ENCODE measurements around the gene AUTS2. TPM values are rescaled to one million over a fixed set of nuclear protein-coding genes. Genes with fewer than 3 reads are reported as not detected.

The AUTS2 gene
- total and polyA plus RNA-seq, 9 of the 15 experiments (the other 6 are each of a cell fraction or from before 2014, with no cell fraction given), result 0.58 TPM; not detected in 8

DNA sequence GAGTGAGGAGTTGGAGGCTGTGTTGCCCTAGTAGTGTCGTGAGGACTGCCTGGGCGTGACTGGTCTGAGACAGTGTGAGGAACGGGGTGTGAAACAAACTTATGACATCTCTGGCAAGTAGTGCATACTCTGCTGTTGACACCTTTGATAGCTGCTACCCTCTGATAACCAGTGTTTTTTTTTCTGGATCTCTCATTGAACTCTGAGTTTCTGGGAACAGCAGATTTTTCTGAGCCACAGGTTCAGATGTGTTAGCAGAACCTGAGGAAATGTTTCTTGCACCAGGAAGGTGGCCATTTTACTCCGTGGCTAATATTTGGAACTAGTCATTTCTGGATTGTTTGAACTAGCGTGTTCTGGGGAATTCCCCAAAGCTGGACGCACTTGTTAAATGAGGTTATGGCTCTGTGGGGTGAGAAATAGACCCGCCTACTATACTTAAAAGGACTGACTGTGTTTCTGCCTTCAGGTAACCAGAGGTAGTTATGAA is 52.9 kb downstream of the AUTS2 start (continued):
- TF ChIP-seq ZNF609 (CRISPR knock-in tag; IDR thresholded peaks at IDR 0.05; ENCODE audit: borderline replicate concordance) (no peak), YBX1 (IDR thresholded peaks at IDR 0.05) (no peak), ETS2 (tag; IDR thresholded peaks at IDR 0.05; ENCODE audit: borderline replicate concordance, poor library complexity, severe bottlenecking) (no peak), ZNF668 (CRISPR knock-in tag; IDR thresholded peaks at IDR 0.05) (no peak)

DNA sequence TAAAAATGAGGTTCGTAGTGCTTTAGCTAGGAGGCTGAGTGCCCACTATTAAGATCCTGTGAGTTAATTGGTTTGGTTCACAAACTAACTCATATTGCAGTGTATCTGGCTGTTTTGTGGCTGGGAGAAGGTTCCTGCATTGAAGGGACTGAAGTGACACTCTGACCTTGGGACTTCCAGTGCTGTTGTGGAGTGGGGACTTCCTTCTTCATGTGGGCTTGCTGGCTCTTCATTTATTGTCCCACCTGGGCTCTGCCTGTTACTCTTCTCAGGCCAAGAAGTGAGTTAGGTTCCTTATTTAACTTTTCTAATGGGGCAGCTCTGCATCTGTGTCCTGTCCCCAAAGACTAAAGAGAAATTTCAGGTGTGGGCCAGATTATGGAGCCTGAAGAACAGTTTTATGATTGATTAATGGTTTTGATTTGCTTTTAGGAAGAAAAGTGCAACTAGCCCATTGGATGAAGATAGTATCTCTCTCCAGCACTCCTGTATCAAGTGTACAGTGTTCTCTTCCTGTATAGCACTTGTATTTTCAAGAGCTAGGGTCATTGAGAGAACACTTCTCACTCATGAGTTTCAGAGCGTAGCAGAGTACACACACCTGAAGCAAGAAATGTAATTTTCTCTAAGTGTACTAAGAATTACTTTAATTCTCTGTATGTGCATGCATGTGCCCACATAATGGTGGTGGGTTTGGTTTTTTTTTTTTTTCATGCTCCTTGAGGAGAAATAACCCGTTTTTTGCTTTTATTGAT is 54.8 kb downstream of the AUTS2 start:
- ChIA-PET CTCF (ENCODE audit: low intra/inter-chr PET ratio) (no interaction called here), POLR2A (no interaction called here)
- BruUV-seq (replicated peaks), result no TSS peak
- WGBS (ENCODE audit: insufficient coverage, low coverage, missing lambda C conversion rate), result 2% methylated on average over 3 of the region's 3 CpGs
- H3K36me3 ChIP-seq (ENCODE audit: control insufficient read depth, insufficient read depth, low read length), result no peaks in the 10 kb centered on the region
- intact Hi-C loops (cut with micrococcal nuclease), result no loop called here
- ATAC-seq (no peak), FAIRE-seq (no peak), DNase-seq (ENCODE audit: extremely low read depth in 1 of 4, low spot score in 3 of 4) (no peak)
- H3K27me3 ChIP-seq (ENCODE audit: control insufficient read depth in 2 of 2, insufficient read depth in 2 of 2, low read length in 2 of 2), result no peaks in the 10 kb centered on the region
- in situ Hi-C loops (cut with MboI), result no loop called here
- H3K4me3 ChIP-seq, result no peak overlapping the region
- no peaks in the 10 kb centered on the region; a peak in 1 of 5 replicates for H3K4me1 ChIP-seq (replicated peaks in 1 of 2; ENCODE audit: control insufficient read depth in 2 of 2, insufficient read depth in 2 of 2, low read length in 2 of 2)
- H3K9me1 ChIP-seq (ENCODE audit: control insufficient read depth, insufficient read depth, low read length), result no peaks in the 10 kb centered on the region
- H3K27ac ChIP-seq (ENCODE audit: extremely low read depth, low read depth, low read length), result no peak overlapping the region
- no peaks in the 10 kb centered on the region for H3K79me2 ChIP-seq (ENCODE audit: control insufficient read depth, insufficient read depth, low read length)
- no peaks in the 10 kb centered on the region for H4K20me1 ChIP-seq (replicated peaks; ENCODE audit: control insufficient read depth, insufficient read depth, low read length)
- H3K9me3 ChIP-seq (replicated peaks; ENCODE audit: control insufficient read depth, insufficient read depth, low read depth, low read length), result no peaks in the 10 kb centered on the region
- no peak overlapping the region for H3K9ac ChIP-seq (ENCODE audit: insufficient read depth in 1 of 2, low read depth in 2 of 2, low read length in 2 of 2)
- H2AFZ ChIP-seq (ENCODE audit: low read depth, low read length), result no peak overlapping the region
- H3K4me2 ChIP-seq (ENCODE audit: insufficient read depth, low read length), result no peak overlapping the region
- TF ChIP-seq, protein P1, sequence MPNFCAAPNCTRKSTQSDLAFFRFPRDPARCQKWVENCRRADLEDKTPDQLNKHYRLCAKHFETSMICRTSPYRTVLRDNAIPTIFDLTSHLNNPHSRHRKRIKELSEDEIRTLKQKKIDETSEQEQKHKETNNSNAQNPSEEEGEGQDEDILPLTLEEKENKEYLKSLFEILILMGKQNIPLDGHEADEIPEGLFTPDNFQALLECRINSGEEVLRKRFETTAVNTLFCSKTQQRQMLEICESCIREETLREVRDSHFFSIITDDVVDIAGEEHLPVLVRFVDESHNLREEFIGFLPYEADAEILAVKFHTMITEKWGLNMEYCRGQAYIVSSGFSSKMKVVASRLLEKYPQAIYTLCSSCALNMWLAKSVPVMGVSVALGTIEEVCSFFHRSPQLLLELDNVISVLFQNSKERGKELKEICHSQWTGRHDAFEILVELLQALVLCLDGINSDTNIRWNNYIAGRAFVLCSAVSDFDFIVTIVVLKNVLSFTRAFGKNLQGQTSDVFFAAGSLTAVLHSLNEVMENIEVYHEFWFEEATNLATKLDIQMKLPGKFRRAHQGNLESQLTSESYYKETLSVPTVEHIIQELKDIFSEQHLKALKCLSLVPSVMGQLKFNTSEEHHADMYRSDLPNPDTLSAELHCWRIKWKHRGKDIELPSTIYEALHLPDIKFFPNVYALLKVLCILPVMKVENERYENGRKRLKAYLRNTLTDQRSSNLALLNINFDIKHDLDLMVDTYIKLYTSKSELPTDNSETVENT (CRISPR knock-in tag; IDR thresholded peaks at IDR 0.05), result no peak
- TF ChIP-seq ZNF444 (CRISPR knock-in tag; IDR thresholded peaks at IDR 0.05) (no peak), DIDO1 (tag; IDR thresholded peaks at IDR 0.05; ENCODE audit: low read depth) (no peak), CBX1 (IDR thresholded peaks at IDR 0.05; ENCODE audit: low read depth) (no peak), C11orf30 (IDR thresholded peaks at IDR 0.05; ENCODE audit: low read depth) (no peak), BRF1 (IDR thresholded peaks at IDR 0.05; ENCODE audit: borderline replicate concordance, extremely low read depth, insufficient read length) (no peak), NFE2 (IDR thresholded peaks at IDR 0.05; ENCODE audit: low read depth) (no peak), SREBF1 (IDR thresholded peaks at IDR 0.05; ENCODE audit: borderline replicate concordance, low read depth, low read length) (no peak), MAFF (IDR thresholded peaks at IDR 0.05; ENCODE audit: low read length) (no peak), NCOR1 (IDR thresholded peaks at IDR 0.05) (no peak), MEIS2 (IDR thresholded peaks at IDR 0.05; ENCODE audit: partially characterized antibody) (no peak)
